Sigmoid colon (tissue), 3 donors: ENCODE results near the gene VPS45.

Experiments used
- CTCF ChIP-seq, 4 experiments: fragments of 450-650 bp in 3 of 4; fragments of 200-600 bp in 1 of 4; IDR thresholded peaks; one replicate each; pipeline ENCODE4 v1.5.1; 2016 to 2019; ENCODE audit warnings: antibody characterized with exemption in 4 of 4, mild to moderate bottlenecking in 3 of 4, moderate library complexity in 2 of 4
- POLR2A ChIP-seq, 2 donors: fragments of 450-650 bp; IDR thresholded peaks; one replicate each; pipeline ENCODE4 v1.6.1; 2016; ENCODE audit warnings: antibody characterized with exemption in 2 of 2, mild to moderate bottlenecking in 2 of 2, moderate library complexity in 2 of 2

DNA sequence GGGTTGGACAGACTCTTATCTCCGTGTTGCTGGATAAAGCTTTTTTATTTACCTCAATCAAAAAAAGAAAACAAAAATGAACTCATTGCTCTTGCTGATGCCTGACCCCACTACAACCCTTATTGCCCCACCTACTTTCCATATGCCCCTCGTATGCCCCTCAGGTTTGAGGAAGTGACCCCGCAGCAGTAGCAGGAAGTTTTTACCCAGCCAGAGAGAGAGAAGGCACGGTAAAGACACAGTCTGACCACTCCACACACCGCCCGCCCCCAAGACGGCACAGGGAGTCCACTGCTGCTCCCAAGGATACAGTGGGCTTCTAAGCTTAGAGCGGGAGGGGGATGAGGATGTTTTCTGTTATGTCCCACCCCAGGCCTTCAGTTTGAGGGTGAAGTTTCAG is 92.0 kb downstream of the VPS45 start:
- TF ChIP-seq CTCF (IDR thresholded peaks at IDR 0.05) (no peak), POLR2A (IDR thresholded peaks at IDR 0.05) (no peak)
